ENCODE measurements around the gene FLNB.

Gene FLNB

DNA sequence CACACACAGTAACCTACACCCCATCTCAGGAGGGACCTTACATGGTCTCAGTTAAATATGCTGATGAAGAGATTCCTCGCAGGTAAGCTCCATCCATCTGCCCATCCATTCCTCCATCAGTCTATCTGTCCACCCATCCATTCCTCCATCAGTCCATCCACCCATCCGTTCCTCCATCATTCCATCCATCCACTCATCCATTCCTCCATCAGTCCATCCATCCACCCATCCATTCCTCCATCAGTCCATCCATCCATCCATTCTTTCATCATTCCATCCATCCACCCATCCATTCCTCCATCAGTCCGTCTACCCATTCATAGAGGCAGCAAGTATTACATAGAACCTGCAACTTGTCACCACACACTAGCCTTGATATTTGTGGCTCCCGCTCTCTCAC is 124.6 kb downstream of the FLNB start:
- no peak for DNase-seq (ENCODE audit: low spot score)

DNA sequence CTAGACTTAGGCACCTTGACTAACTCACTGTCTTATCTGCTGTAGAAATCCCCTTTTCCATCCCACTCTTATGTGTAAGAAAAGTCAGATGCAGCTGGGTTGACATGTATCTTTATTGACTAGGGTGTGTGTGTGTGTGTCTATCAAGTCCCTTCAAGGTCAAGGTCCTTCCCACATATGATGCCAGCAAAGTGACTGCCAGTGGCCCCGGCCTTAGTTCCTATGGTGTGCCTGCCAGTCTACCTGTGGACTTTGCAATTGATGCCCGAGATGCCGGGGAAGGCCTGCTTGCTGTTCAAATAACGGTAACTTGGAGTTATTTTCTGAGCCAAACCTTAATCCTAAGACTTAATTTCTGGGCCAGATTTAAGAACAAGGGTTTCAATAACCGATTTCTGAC is 126.2 kb downstream of the FLNB start:
- no peak for DNase-seq (ENCODE audit: low spot score)

DNA sequence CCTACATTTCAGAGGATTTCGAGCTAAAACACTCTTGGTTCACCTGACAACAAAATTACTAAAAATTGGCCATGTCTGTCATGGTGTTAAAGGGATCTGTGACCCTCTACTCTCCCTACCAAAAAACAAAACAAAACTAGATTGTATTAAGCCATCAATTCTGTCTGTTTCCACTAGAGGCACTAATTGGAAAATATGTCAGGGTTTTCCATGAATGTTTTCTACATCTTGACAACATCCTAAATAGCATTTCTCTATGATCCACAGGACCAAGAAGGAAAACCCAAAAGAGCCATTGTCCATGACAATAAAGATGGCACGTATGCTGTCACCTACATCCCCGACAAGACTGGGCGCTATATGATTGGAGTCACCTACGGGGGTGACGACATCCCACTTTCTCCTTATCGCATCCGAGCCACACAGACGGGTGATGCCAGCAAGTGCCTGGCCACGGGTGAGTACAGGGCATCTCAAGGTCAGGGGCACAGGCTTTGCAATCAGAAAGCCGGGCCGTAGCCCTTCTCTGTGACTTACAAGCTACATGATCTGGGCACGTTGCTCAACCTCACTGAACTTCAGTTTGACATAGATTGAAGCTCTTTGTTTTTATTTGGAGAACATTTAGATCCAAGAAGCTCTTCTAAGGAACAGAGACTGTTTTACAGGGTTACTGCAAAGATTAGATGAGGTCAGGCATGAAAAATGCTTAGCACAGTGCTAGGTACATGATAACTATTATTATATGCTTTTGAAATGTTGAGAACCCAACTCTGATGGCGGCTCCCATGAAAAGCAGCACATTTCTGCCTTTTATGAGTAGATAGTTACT is 127.7 kb downstream of the FLNB start:
- no peak for DNase-seq (ENCODE audit: low spot score)

DNA sequence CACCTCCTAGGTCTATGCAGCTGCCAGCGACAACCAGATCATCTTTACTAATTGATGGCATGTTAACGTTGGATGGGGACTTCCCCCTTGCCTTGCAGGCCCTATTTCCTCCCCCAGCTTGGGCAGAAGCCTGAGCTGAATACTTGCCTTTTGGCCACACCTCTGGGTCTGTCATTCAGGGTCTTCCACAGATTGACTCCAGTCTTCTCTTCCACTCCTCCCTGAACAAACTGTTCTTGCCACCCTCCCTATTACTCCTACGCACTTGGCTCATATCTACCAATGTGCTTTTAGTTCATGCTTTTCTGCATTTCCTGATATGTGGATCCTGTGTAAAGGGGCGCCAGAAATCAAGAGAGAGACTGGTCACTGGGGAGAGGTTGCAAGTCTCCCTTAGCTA is 129.1 kb downstream of the FLNB start:
- DNase-seq (ENCODE audit: low spot score), result no peak

DNA sequence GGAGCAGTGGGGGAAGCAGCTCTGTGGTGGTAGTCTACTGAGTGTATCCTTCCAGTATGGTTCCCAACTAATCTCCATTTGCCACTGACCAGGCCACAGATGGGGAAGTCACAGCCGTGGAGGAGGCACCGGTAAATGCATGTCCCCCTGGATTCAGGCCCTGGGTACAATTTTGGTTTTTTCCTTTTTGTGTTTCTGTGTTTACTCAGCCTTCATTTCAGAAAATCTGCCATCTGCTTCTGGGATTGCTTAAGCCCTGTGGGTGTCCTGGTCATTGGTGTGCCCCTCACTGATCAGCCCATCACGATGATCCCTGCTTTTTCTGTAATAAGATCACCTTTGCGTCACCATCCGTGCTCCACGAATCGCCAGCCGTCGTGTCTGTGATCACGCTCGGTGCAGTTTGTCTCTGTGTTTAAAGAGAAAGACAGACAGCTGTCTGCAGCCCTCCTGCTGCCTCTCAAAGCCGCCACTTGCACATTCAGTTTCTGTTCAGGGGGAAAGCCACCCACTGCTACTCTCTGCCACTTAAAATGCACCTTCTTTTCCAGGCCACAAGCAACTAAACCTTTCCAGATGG is 133.6 kb downstream of the FLNB start:
- no peak for DNase-seq (ENCODE audit: low spot score)

DNA sequence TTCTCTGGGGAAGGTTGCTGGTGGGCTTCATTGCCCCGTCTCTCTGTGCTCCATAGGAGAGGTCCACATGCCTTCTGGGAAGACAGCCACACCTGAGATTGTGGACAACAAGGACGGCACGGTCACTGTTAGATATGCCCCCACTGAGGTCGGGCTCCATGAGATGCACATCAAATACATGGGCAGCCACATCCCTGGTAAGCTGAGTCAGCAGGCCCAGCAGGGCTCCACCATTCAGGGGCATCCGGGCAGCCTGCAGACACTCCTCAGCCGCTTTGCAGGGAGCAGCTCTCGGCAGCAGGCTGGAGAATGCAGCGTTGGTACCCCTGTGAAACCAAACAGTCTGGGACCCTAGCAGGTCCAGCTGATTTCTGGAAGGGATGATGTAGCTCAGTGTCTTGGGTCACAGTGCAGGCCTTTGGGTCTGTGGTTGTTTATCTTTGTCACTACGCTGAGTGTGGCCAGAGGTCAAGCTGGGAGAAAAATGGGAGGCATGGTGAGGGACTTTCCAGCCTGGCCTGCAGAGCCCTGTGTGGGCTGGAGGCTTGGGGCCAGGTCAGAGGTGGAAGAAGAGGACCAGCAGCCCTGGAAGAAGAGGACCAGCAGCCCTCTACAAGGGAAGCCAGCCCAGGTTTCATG is 135.3 kb downstream of the FLNB start:
- DNase-seq (ENCODE audit: low spot score), result no peak

DNA sequence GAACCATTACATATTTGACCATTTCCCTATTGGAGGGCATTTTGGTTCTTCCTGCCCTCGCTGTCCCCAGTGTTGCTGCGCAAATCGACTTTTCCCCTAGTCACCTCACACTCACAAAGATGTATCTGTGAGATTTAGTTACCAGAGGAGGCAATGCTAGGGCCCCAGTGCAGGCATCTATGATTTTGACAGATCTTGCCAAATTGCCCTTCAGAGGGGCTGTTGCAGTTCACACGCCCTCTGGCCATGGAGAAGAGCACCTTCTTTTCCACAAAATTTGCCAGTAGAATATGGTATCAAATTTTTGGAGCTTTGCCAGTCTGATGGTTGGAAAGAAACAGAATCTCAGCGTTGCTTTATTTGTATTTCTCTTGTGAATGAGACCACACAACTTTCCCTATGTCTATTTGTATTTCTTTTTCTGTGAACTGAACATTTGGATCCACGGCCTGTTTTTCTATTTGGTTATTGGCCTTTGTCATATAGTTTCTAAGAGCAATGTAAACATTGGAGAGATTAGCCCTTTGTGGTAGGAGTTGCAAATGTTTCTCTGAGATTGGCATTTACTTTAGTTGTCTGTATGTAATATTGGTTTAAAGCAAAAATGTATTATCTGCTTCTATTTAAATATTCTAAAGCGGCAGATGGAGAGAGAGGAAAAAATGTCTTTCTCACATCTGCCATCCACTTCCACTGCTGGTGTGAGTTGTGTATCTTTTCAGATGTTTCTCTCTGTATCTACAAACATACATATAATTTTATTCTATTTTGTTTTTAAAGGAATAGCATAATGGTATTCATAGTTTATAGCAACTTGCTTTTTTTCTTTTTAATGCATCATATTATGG is 136.5 kb downstream of the FLNB start:
- DNase-seq (ENCODE audit: low spot score), result no peak

DNA sequence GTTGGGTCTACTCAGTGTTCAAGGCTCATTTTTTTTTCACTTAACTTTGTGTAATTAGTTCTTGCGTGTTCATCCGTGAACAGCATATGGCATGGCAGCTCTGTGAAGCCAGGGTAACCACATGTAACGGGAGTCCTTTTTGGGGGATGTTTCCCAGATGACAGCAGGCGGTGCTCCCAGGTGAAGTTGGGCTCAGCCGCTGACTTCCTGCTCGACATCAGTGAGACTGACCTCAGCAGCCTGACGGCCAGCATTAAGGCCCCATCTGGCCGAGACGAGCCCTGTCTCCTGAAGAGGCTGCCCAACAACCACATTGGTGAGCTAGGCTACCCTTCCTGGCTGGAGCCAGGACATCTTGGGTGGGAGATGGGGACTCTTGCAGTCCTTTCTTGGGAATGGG is 139.8 kb downstream of the FLNB start:
- DNase-seq (ENCODE audit: low spot score), result no peak

DNA sequence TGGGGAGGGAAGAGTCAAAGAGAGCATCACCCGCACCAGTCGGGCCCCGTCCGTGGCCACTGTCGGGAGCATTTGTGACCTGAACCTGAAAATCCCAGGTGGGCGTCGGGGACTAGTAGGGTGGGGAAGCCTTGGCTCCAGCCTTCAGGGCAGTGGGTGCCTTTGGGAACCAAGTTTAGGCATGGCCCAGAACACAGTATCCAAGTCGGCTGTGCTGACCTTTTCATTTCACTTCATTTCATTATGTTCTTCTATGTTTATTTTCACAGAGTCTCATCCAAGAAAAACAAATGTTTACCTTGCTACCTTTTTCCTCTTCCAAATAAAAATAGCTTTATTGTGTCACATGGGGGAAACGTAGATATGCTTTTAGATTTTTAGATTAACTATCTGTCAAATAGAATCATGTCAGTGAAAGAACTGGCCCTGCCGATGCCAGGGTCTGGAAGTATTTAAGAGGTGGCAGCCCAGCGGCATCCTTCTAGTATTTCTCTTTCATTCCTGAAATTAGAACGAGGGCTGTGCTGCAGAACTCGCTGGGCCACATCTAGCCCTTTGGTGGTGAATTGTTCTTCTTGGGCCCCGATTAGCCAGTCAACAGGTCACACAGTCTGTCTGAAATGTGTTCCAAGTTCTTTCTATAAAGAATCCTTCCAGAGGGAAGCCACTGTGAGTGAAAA is 142.0 kb downstream of the FLNB start:
- no peak for DNase-seq (ENCODE audit: low spot score)

DNA sequence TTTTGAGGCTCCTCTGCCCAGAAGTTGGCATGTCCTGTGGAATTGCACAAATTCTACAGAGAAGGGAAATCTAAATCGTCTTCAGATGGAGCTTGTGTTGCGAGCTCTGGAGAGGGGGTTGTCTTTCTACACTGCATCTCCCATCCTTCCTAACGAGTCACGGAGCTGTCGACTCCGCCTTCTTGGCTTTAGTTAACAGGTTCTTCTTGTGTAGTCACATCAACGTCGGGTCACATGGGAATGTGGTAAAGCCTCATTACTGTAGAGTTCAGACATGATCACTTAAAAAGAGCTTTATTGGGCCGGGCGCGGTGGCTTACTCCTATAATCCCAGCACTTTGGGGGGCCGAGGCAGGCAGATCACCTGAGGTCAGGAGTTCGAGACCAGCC is 142.6 kb downstream of the FLNB start:
- no peak for DNase-seq (ENCODE audit: low spot score)

DNA sequence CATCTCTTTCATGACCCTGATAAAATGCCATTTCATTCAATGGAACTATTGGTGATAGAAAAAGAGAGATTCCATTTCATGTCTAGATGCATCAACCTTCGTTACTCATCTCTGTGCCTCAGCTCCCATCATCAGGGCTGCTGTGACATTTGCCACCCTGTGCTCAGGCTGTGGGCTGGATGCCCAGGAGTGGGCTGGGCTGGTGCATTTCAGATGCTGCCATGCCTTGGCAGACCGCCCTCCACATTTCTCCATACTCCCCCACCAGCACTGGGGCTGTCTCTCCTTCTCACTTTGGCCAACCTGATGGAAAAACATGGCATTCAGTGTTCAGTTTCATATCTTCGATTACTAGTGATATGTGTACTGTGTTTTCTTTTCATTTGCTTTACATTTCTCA is 143.4 kb downstream of the FLNB start:
- no peak for DNase-seq (ENCODE audit: low spot score)

DNA sequence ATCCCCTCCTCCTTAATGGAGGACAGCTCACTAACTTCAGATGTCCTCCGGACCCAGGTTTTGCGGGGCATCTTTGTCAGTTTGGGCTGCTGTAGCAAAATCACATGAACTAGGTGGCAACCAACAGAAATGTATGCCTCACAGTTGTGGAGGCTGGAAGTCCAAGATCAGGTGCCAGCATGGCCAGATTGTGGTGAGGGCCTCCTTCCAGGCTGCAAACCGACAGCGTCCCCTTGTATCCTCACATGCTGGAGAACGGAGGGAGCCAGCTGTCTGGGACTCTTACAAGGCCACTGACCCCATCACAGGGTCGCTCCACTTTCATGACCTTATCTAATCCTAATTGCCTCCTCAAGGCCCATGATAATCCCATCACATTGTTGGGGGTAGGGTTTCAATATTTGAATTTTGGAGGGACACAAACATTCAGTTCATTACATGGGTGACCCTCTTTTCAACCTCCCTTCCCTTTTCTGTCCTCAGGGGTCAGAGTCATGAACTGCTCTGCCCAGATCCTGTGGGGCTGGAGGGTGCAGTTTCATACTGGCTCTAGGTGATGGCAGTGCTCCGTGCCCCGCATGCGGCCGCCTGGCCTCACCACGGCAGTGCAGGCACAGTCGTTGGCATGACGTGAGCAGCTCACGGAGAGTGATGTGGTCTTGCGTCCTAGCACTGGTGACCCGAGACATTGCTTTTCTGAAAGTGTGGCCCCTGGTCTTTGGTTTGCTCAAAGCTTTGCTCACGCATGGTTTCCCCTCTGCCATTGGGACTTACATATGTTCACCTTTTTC is 144.2 kb downstream of the FLNB start:
- no peak for DNase-seq (ENCODE audit: low spot score)

DNA sequence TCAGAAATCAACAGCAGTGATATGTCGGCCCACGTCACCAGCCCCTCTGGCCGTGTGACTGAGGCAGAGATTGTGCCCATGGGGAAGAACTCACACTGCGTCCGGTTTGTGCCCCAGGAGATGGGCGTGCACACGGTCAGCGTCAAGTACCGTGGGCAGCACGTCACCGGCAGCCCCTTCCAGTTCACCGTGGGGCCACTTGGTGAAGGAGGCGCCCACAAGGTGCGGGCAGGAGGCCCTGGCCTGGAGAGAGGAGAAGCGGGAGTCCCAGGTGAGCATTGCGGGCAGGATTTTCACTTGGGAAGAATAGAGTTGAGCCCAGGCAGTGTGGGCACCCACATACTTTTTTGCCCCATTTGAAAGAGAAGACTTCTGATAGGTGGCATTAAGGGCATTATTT is 145.1 kb downstream of the FLNB start:
- no peak for DNase-seq (ENCODE audit: low spot score)

DNA sequence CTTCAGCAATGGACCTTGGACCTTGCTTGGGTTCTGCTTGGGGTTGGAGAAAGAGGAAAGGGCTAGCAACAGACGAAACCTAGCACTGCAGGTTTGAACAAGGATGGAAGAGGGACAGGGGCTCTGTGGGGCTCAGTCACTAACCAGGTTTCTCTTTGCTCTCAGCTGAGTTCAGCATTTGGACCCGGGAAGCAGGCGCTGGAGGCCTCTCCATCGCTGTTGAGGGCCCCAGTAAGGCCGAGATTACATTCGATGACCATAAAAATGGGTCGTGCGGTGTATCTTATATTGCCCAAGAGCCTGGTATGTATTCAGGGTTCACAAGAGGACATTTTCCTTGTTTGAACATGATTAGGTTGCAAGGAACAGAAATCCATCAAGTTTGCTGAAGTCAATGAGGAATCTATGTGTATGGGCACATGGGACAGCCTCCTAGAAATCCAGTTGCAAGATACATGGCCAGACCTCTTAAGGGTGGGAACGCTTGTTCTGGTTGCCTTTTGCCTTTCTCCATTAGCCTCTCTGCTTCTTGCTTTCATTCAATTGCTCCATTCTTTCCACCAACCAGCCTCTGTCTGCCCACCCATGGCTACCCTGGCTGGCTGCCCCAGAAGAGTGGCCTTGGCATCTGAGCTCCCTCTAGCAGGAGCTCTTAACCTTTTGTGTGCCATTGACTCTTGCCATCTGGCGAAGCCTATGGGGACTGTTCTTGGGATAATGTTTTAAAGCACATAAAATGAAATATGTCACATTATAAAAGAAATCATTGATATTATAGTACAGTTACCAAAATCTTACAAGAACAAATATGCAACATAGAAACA is 146.6 kb downstream of the FLNB start:
- no peak for DNase-seq (ENCODE audit: low spot score)

DNA sequence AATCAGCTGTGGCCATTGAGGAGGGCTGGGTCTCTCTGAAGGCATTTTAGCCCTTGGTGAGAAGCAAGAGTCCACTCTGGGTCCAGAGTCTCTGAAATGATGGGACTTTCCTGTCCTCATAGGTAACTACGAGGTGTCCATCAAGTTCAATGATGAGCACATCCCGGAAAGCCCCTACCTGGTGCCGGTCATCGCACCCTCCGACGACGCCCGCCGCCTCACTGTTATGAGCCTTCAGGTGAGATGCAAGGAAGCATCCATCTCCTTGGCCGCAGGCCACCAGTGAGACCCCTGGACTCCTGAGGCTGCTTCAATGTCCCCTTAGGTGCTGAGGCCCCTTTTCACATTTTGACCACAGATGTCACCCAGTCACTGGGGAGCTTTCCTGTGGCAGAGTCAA is 147.6 kb downstream of the FLNB start:
- DNase-seq (ENCODE audit: low spot score), result no peak

DNA sequence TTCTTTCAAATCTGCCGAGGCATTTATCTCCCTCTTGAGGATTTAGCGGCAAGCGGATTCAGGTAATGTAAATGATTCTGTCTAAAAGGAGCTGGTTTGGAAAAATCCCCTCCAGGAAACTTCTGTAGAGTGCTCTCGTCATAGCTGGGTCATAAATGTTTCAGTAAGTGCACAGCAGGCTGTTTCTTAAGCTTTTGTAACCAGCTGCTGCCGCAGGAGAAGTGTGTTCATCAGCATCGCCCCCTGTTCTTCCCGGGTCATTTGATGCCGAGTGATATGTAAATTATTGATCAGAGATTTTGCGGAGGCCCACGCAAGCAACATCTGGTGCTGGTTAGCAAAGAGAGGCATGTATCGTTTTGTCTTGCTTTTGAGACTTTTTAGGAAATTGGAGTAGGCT is 149.5 kb downstream of the FLNB start:
- no peak for DNase-seq (ENCODE audit: low spot score)

DNA sequence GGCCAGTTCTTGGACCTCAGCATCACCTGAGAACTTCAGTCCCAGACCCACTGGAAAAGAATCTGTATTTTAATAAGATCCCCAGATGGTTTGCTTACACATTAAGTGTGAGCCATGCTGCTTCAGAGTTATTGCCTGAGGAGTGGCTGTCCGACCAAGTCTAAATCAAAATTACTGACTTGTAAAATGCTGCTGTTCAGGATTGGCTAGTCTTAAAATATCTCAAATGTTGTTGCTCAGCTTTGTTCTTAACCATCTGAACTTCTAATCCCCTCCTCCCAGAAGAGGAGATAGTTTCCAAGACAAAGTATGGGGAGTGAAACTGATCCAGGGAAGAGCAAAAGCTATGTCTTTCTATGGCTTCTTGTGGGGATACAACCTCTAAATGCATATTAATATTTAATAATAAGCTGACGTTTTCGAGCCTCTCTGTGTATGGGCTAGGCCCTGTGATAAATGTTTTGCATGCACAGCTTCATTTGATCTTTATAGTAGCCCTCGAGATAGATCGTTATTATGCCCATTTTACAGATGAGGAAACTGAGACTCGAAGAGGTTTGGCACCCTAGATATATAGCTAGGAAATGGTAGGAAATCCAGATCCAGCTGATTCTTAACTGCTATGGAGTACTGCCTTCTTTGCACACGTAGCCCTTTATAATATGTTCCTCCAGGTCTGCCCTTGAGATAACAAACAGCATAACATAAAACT is 150.4 kb downstream of the FLNB start:
- DNase-seq (ENCODE audit: low spot score), result no peak

DNA sequence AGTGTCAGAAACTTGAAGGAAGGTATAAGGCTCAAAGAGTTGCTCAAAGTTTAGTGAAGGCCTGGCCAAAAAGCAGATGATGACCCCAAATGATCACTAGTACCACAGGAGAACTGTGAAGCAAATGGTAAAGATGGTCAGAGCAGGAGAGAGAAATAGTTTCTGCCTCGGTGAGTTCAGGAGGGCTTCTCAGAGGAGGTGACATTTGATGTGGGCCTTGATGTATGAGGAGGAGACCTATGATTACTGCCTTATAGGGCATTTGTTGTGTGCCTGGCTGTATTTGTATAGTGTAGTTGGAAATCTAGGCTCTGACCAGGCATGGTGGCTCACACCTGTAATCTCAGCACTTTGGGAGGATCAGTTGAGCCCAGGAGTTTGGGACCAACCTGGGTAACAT is 152.2 kb downstream of the FLNB start:
- no peak for DNase-seq (ENCODE audit: low spot score)

All from SK-N-DZ (cell line).